ENCODE results near the gene CACNG5. TPM values are rescaled to one million over a fixed set of nuclear protein-coding genes. Genes with fewer than 3 reads are reported as not detected.

Gene CACNG5
- total RNA-seq, 2 donors from 2014 or later: 1.8 TPM; not detected in 1

DNA sequence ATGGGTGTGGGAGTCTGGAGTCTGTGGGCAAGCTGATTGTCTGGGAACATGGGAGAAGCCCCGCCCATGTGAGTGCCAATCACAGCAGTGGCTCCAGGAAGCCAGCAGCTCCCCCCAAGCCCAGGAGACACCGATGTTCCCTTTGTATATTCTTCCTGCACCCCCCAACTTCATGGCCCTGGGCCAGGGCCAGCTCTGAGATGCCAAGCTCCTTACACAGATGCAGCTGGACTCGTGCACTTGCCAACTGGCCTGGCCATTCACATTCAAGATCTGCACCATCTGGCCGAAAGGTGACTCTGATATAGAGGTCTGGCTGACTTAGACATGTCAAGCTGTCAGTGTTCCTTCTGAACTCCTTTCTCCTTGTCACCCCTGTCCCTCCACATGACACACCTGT is 50.5 kb downstream of the CACNG5 start:
- Histone ChIP-seq H3K27me3 (ENCODE audit: control insufficient read depth, insufficient read depth, low read length, poor library complexity, severe bottlenecking) (no peaks in the 10 kb centered on the region), H3K27ac (ENCODE audit: low read depth, low read length) (no peak overlapping the region), H3K9ac (ENCODE audit: extremely low read depth, low read length, poor library complexity, severe bottlenecking) (no peak overlapping the region), H3K9me3 (ENCODE audit: control insufficient read depth, low read length) (no peaks in the 10 kb centered on the region), H3K4me1 (ENCODE audit: control insufficient read depth, insufficient read depth, low read length) (no peaks in the 10 kb centered on the region), H3K4me3 (ENCODE audit: low read length) (no peak overlapping the region), H3K36me3 (ENCODE audit: control insufficient read depth, insufficient read depth, low read length) (no peaks in the 10 kb centered on the region)
- H3K4me3 Mint-ChIP-seq: no peak overlapping the region
- DNase-seq: no peak
- H3K4me1 Mint-ChIP-seq: no peaks in the 10 kb centered on the region
- no peak overlapping the region for H3K27ac Mint-ChIP-seq
- H3K27me3 Mint-ChIP-seq (ENCODE audit: insufficient read depth): peaks cover 7% of the 10 kb centered on the region
- TF ChIP-seq, protein P1, sequence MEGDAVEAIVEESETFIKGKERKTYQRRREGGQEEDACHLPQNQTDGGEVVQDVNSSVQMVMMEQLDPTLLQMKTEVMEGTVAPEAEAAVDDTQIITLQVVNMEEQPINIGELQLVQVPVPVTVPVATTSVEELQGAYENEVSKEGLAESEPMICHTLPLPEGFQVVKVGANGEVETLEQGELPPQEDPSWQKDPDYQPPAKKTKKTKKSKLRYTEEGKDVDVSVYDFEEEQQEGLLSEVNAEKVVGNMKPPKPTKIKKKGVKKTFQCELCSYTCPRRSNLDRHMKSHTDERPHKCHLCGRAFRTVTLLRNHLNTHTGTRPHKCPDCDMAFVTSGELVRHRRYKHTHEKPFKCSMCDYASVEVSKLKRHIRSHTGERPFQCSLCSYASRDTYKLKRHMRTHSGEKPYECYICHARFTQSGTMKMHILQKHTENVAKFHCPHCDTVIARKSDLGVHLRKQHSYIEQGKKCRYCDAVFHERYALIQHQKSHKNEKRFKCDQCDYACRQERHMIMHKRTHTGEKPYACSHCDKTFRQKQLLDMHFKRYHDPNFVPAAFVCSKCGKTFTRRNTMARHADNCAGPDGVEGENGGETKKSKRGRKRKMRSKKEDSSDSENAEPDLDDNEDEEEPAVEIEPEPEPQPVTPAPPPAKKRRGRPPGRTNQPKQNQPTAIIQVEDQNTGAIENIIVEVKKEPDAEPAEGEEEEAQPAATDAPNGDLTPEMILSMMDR (conservative IDR thresholded peaks at IDR 0.05): no peak
- H3K36me3 Mint-ChIP-seq (ENCODE audit: low read depth): peaks cover 1% of the 10 kb centered on the region
- peaks cover 24% of the 10 kb centered on the region for H3K9me3 Mint-ChIP-seq
- 88 to 92% methylated on average over 2 to 4 of the region's 4 CpGs for whole genome bisulfite sequencing, 2 experiments (ENCODE audit: insufficient coverage in 1 of 2, insufficient read length in 1 of 2)

DNA sequence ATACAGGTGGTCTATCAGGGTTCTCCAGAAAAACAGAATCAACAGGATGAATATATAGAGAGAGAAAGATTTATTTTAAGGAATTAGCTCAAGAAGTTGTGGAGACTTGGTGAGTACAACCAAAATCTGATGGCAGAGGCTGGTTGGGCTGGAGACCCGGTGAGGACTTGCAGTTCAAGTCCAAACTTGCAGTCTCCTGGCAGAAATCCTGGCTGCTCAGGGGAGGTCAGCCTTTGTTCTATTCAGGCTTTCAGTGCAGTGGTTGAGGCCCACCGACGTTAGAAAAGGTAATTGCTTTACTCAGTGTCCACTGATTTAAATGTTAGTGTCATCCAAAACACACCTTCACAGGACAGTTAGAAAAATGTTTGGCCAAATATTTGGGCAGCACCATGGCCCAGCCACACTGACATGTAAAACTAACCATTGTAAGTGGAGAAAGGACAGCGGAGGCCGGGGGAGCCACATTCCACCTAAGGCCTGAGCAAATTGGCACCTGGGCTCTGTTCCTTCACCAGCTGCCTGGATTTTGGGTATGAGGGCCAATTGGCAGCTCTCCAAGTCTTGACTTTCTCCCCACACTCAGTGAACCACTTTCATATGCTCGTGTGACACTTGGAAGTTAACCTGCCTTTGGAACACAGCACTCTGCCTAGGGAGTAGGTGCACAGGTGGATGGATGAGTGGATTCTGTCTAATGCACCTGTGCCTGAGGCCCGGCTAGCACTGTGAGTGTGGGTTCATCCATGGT is 54.7 kb downstream of the CACNG5 start:
- H3K9me3 Mint-ChIP-seq: peaks cover 16% of the 10 kb centered on the region
- H3K36me3 Mint-ChIP-seq (ENCODE audit: low read depth): no peaks in the 10 kb centered on the region
- no peaks in the 10 kb centered on the region for H3K4me1 Mint-ChIP-seq
- TF ChIP-seq, protein P1 (conservative IDR thresholded peaks at IDR 0.05): no peak
- no peaks in the 10 kb centered on the region for H3K4me1 ChIP-seq (ENCODE audit: control insufficient read depth, insufficient read depth, low read length)
- H3K36me3 ChIP-seq (ENCODE audit: control insufficient read depth, insufficient read depth, low read length): no peaks in the 10 kb centered on the region
- H3K27me3 ChIP-seq (ENCODE audit: control insufficient read depth, insufficient read depth, low read length, poor library complexity, severe bottlenecking): no peaks in the 10 kb centered on the region
- H3K27me3 Mint-ChIP-seq (ENCODE audit: insufficient read depth): no peaks in the 10 kb centered on the region
- H3K9me3 ChIP-seq (ENCODE audit: control insufficient read depth, low read length): no peaks in the 10 kb centered on the region
- no peak overlapping the region for H3K27ac ChIP-seq (ENCODE audit: low read depth, low read length)
- no peak overlapping the region for H3K27ac Mint-ChIP-seq
- no peak overlapping the region for H3K4me3 ChIP-seq (ENCODE audit: low read length)
- H3K4me3 Mint-ChIP-seq: no peak overlapping the region
- no peak overlapping the region for H3K9ac ChIP-seq (ENCODE audit: extremely low read depth, low read length, poor library complexity, severe bottlenecking)
- DNase-seq: no peak
- WGBS, 2 experiments (ENCODE audit: insufficient coverage in 1 of 2, insufficient read length in 1 of 2): 91 to 96% methylated on average over 4 to 7 of the region's 7 CpGs

DNA sequence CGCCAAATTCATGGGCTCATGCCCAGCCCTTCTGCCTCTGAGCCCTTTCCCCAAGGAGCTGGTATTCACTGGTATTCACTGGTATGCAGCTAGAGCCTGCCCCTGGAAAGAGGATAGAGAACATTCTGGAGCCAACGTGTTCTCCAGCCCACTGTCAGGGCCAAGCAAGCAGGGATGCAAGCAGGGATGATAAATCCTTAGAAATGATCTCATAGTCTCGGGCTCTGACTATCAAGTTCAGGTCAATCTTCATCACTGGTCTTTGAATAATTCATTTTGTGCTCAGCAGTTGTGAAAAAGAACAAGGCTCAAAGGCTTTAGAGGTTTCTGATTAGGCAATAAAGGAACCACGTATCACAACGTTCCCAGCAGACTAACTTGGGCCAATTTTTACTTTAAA is 57.3 kb downstream of the CACNG5 start:
- no peaks in the 10 kb centered on the region for H3K9me3 ChIP-seq (ENCODE audit: control insufficient read depth, low read length)
- no peaks in the 10 kb centered on the region for H3K4me1 ChIP-seq (ENCODE audit: control insufficient read depth, insufficient read depth, low read length)
- H3K27me3 Mint-ChIP-seq (ENCODE audit: insufficient read depth): no peaks in the 10 kb centered on the region
- H3K4me3 Mint-ChIP-seq: no peak overlapping the region
- TF ChIP-seq, protein P1 (conservative IDR thresholded peaks at IDR 0.05): no peak
- H3K4me3 ChIP-seq (ENCODE audit: low read length): no peak overlapping the region
- H3K9me3 Mint-ChIP-seq: peaks cover 16% of the 10 kb centered on the region
- H3K9ac ChIP-seq (ENCODE audit: extremely low read depth, low read length, poor library complexity, severe bottlenecking): no peak overlapping the region
- no peaks in the 10 kb centered on the region for H3K36me3 Mint-ChIP-seq (ENCODE audit: low read depth)
- H3K4me1 Mint-ChIP-seq: no peaks in the 10 kb centered on the region
- 88 to 90% methylated on average over 3 to 5 of the region's 5 CpGs for WGBS, 2 experiments (ENCODE audit: insufficient coverage in 1 of 2, insufficient read length in 1 of 2)
- H3K27me3 ChIP-seq (ENCODE audit: control insufficient read depth, insufficient read depth, low read length, poor library complexity, severe bottlenecking): no peaks in the 10 kb centered on the region
- H3K27ac Mint-ChIP-seq: no peak overlapping the region
- no peaks in the 10 kb centered on the region for H3K36me3 ChIP-seq (ENCODE audit: control insufficient read depth, insufficient read depth, low read length)
- DNase-seq: no peak
- no peak overlapping the region for H3K27ac ChIP-seq (ENCODE audit: low read depth, low read length)
